ENCODE measurements around the gene THSD7A. TPM values are rescaled to one million over a fixed set of nuclear protein-coding genes. Genes with fewer than 3 reads are reported as not detected.

Gene THSD7A
- total RNA-seq, 1 donor from 2014 or later: 0.35 TPM

GRCh38 chr7:11615174-11615573 lies 216.8 kb downstream of the THSD7A start:
- Mint-ChIP-seq H3K27ac (ENCODE audit: unreplicated experiment) (no peak overlapping the region), H3K4me3 (ENCODE audit: unreplicated experiment) (no peak overlapping the region), H3K27me3 (ENCODE audit: low read depth) (peaks cover under 1% of the 10 kb centered on the region), H3K9me3 (ENCODE audit: low read depth) (no peaks in the 10 kb centered on the region), H3K4me1 (ENCODE audit: low read depth) (no peaks in the 10 kb centered on the region), H3K36me3 (ENCODE audit: low read depth) (no peaks in the 10 kb centered on the region)
- DNase-seq (ENCODE audit: low spot score): no peak
- TF ChIP-seq, protein P1, sequence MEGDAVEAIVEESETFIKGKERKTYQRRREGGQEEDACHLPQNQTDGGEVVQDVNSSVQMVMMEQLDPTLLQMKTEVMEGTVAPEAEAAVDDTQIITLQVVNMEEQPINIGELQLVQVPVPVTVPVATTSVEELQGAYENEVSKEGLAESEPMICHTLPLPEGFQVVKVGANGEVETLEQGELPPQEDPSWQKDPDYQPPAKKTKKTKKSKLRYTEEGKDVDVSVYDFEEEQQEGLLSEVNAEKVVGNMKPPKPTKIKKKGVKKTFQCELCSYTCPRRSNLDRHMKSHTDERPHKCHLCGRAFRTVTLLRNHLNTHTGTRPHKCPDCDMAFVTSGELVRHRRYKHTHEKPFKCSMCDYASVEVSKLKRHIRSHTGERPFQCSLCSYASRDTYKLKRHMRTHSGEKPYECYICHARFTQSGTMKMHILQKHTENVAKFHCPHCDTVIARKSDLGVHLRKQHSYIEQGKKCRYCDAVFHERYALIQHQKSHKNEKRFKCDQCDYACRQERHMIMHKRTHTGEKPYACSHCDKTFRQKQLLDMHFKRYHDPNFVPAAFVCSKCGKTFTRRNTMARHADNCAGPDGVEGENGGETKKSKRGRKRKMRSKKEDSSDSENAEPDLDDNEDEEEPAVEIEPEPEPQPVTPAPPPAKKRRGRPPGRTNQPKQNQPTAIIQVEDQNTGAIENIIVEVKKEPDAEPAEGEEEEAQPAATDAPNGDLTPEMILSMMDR (IDR thresholded peaks at IDR 0.05): no peak

DNA sequence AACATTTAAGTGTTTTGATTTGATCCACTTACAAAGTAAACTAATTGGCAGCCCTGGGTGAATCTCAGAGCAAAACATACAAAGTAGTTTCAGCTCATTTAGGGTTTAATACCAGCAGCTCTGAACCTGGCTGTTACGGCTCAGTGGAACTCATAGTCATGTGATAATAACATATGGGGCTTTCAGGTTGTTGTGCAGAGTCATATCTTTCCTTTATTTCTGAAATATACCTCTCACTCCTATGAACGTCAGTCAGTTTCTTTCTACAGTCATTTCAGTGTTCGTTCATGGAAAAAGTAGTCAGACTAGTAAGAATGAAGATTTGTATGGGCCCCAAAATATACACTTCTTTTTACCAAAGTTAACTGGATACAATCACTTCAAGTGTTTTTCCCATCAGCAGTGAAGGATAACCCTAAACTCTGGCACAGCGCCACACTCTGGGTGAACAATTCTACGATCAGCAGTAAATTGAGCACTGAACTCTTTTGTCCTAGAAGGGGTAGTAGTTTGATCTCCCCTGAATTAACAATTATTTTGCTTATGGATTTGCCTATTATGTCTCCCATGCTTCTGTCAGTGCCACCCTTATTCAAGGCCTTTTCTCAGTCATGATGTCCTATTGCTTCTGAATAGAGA lies 218.6 kb downstream of the THSD7A start:
- Mint-ChIP-seq H3K4me3 (ENCODE audit: unreplicated experiment) (no peak overlapping the region), H3K9me3 (ENCODE audit: low read depth) (no peaks in the 10 kb centered on the region), H3K36me3 (ENCODE audit: low read depth) (no peaks in the 10 kb centered on the region), H3K4me1 (ENCODE audit: low read depth) (no peaks in the 10 kb centered on the region), H3K27ac (ENCODE audit: unreplicated experiment) (no peak overlapping the region), H3K27me3 (ENCODE audit: low read depth) (peaks cover 2% of the 10 kb centered on the region)
- no peak for DNase-seq (ENCODE audit: low spot score)
- TF ChIP-seq, protein P1 (IDR thresholded peaks at IDR 0.05): no peak

DNA sequence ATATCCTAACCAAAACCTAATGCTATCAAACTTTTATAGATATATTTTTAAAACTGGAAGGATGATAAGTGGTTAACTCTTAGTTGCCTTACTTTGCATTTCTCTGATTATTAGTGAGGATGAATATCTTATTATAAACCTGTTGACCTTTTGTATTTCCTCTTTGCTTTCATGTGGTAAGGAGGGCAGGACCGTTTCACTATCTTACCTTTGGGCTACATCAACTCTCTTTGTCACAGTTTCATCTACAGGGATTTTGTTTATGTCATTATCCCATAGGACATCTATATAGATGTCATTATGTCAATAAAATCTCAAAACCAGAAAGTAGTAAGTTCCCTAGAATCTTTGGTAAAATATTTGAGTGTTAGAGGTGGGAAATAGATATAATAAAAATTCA lies 219.3 kb downstream of the THSD7A start:
- Mint-ChIP-seq H3K4me1 (ENCODE audit: low read depth) (no peaks in the 10 kb centered on the region), H3K27me3 (ENCODE audit: low read depth) (peaks cover 2% of the 10 kb centered on the region), H3K36me3 (ENCODE audit: low read depth) (no peaks in the 10 kb centered on the region), H3K27ac (ENCODE audit: unreplicated experiment) (no peak overlapping the region), H3K9me3 (ENCODE audit: low read depth) (no peaks in the 10 kb centered on the region), H3K4me3 (ENCODE audit: unreplicated experiment) (no peak overlapping the region)
- TF ChIP-seq, protein P1 (IDR thresholded peaks at IDR 0.05): no peak
- no peak for DNase-seq (ENCODE audit: low spot score)

DNA sequence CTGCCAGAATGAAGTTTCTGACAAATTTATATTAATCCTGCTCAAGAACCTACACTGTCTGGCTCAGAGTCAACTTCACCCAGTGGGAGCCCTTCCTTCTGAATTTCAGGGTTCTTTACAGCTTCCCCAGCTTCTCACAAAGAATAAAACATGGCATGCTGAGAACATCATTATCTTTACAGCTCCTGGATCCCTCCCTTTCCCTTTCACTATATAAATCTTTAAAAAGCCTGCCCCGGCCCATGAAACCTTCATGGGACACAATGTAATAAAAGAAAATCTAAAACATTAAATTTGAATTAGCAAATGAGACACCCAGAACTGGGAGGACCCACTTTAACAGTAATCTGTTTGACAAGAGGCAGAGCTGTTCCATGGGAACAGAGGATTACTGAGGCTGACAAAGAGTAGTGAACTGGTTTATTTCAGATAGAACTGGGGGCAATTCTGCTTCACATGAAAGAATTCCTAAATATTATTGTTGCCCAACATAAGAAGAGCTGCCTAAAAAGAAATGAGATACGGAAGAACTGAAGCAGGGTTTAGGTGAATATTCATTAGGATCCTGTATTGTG lies 222.8 kb downstream of the THSD7A start:
- H3K36me3 Mint-ChIP-seq (ENCODE audit: low read depth): no peaks in the 10 kb centered on the region
- no peak for DNase-seq (ENCODE audit: low spot score)
- H3K9me3 Mint-ChIP-seq (ENCODE audit: low read depth): no peaks in the 10 kb centered on the region
- H3K4me1 Mint-ChIP-seq (ENCODE audit: low read depth): peaks cover 11% of the 10 kb centered on the region
- no peak overlapping the region for H3K4me3 Mint-ChIP-seq (ENCODE audit: unreplicated experiment)
- TF ChIP-seq, protein P1 (IDR thresholded peaks at IDR 0.05): no peak
- no peak overlapping the region for H3K27ac Mint-ChIP-seq (ENCODE audit: unreplicated experiment)
- H3K27me3 Mint-ChIP-seq (ENCODE audit: low read depth): peaks cover 2% of the 10 kb centered on the region

DNA sequence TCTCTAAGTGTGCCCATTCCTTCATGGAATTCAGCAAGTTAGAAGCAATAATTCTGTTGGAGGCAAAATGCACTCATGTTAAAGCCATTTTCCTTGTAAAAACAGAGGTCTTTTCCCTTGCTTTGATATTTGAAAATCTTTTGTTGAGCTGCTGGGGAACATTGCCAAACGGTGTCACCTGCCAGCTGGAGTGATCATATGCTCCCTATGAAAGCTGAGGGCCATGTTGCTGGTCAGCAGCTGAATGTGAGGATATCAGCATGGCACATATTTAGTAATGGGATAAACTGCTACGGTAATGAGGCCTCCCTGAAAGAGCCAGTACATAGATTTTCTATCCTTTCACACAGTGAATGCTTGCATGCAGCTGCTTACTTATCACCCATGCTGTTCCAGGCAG lies 224.3 kb downstream of the THSD7A start:
- peaks cover 11% of the 10 kb centered on the region for H3K4me1 Mint-ChIP-seq (ENCODE audit: low read depth)
- H3K9me3 Mint-ChIP-seq (ENCODE audit: low read depth): peaks cover under 1% of the 10 kb centered on the region
- TF ChIP-seq, protein P1 (IDR thresholded peaks at IDR 0.05): no peak
- H3K27ac Mint-ChIP-seq (ENCODE audit: unreplicated experiment): no peak overlapping the region
- DNase-seq (ENCODE audit: low spot score): no peak
- no peak overlapping the region for H3K4me3 Mint-ChIP-seq (ENCODE audit: unreplicated experiment)
- no peaks in the 10 kb centered on the region for H3K36me3 Mint-ChIP-seq (ENCODE audit: low read depth)
- H3K27me3 Mint-ChIP-seq (ENCODE audit: low read depth): peaks cover 2% of the 10 kb centered on the region

All from chondrocyte (in vitro differentiated cells).